AG04450 (cell line): ENCODE results near the gene COA8. TPM values are rescaled to one million over a fixed set of nuclear protein-coding genes. Genes with fewer than 3 reads are reported as not detected.

ENCODE experiments used
- CTCF ChIA-PET: fragments of 300-600, 350-600 bp; formaldehyde crosslinking; extraction: SDS; loops from one replicate; lab custom pipeline; 2022; ENCODE audit warnings: antibody characterized with exemption, inconsistent platforms; lab: Charles Lee
- POLR2A ChIA-PET: fragments of 350-600 bp; formaldehyde crosslinking; extraction: SDS; loops from one replicate; lab custom pipeline; 2021; ENCODE audit warnings: antibody characterized with exemption, inconsistent platforms; lab: Yijun Ruan, JAX
- DNase-seq: peaks from one replicate; pipeline ENCODE4 v3.0.0-alpha.2; 2011; ENCODE audit warnings: low read depth, low spot score
- H3K27ac ChIP-seq: one replicate; pipeline ENCODE4 v1.5.1; 2012; ENCODE audit warnings: low read depth, low read length, control low read depth
- H3K27me3 ChIP-seq: one replicate; pipeline ENCODE4 v1.6.0; 2012; ENCODE audit warnings: low read length; ENCODE audit not compliant: control insufficient read depth, insufficient read depth
- H3K4me3 ChIP-seq: 2 replicates; pipeline ENCODE4 v1.5.1; 2011; ENCODE audit warnings: mild to moderate bottlenecking, low read depth, low read length, control low read depth
- H3K9me3 ChIP-seq: 2 replicates; pipeline ENCODE4 v1.5.1; 2012; ENCODE audit warnings: low read length; ENCODE audit not compliant: control insufficient read depth, insufficient read depth
- polyA plus RNA-seq: library from polyadenylated mRNA; depleted of rRNA; stranded (reverse); fragments of >200 nt; gene quantifications from 2 replicates; pipeline ENCODE4 v1.2.3, GENCODE V29; 2011
- TF ChIP-seq, protein P1 (sequence below): IDR thresholded peaks from 2 replicates; pipeline ENCODE4 v1.5.1; 2011; ENCODE audit warnings: low read depth, low read length, control low read depth, inconsistent platforms

Gene COA8
- polyA plus RNA-seq, 1 experiment, result 29.8 TPM

DNA sequence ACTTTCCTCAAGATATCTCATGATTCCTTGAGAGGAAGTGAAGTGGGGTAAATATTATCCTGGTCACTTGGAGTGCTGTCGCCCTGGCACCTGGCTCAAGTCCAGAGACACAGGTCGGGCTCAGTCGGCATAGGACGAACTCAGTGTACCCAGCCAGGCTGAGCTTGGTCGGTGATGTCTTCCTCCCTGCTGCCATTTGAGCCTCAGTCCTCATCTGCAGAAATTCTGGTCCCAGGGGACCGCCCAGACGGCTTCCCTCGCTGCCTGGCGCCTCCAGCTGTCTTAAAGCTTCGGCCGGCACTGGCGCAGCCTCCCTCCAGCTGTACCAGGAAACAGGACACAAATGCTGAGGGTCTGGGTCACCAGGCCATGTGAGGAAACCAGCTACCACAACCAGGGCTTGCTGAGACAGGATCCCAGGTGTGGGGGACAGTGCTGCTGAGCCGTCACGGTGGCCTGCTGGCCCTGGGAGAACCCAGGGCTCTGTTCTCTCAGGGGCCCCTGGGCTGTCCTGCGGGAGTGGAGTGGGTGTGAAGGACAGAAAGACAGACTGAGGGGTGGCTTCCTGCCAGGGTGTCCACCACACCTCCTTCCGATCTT is 61.2 kb downstream of the COA8 start:
- Histone ChIP-seq H3K9me3 (no peaks in the 10 kb centered on the region; the same call in 1 of the 2 replicates), H3K27ac (no peak overlapping the region), H3K4me3 (no peak overlapping the region), H3K27me3 (no peaks in the 10 kb centered on the region)
- TF ChIP-seq, protein P1, sequence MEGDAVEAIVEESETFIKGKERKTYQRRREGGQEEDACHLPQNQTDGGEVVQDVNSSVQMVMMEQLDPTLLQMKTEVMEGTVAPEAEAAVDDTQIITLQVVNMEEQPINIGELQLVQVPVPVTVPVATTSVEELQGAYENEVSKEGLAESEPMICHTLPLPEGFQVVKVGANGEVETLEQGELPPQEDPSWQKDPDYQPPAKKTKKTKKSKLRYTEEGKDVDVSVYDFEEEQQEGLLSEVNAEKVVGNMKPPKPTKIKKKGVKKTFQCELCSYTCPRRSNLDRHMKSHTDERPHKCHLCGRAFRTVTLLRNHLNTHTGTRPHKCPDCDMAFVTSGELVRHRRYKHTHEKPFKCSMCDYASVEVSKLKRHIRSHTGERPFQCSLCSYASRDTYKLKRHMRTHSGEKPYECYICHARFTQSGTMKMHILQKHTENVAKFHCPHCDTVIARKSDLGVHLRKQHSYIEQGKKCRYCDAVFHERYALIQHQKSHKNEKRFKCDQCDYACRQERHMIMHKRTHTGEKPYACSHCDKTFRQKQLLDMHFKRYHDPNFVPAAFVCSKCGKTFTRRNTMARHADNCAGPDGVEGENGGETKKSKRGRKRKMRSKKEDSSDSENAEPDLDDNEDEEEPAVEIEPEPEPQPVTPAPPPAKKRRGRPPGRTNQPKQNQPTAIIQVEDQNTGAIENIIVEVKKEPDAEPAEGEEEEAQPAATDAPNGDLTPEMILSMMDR, result no peak
- DNase-seq, result no peak
- ChIA-PET POLR2A (no interaction called here), CTCF (no interaction called here)

- H3K27me3 ChIP-seq, result no peaks in the 10 kb centered on the region
- peaks cover 3% of the 10 kb centered on the region; the same call in 1 of the 2 replicates for H3K9me3 ChIP-seq
- H3K4me3 ChIP-seq, result no peak overlapping the region
- no peak for DNase-seq
- no peak overlapping the region for H3K27ac ChIP-seq
- TF ChIP-seq, protein P1, result no peak
- CTCF ChIA-PET, result no interaction called here
- POLR2A ChIA-PET, result interaction anchor here (0.7 kb wide), 1 partner anchor 295 kb away, joined by 4 read pairs; no protein-coding TSS in a partner anchor
Measured at GRCh38 chr14:103624860-103625259, 62.1 kb downstream of the COA8 start.

- TF ChIP-seq, protein P1, result no peak
- ChIA-PET CTCF (no interaction called here), POLR2A (interaction anchor here (0.7 kb wide), 1 partner anchor 296 kb away, joined by 4 read pairs; no protein-coding TSS in a partner anchor)
- H3K4me3 ChIP-seq, result no peak overlapping the region
- H3K27ac ChIP-seq, result no peak overlapping the region
- H3K9me3 ChIP-seq, result peaks cover 3% of the 10 kb centered on the region; the same call in 1 of the 2 replicates
- DNase-seq, result no peak
- no peaks in the 10 kb centered on the region for H3K27me3 ChIP-seq
Measured at GRCh38 chr14:103625356-103626095, 62.8 kb downstream of the COA8 start.

DNA sequence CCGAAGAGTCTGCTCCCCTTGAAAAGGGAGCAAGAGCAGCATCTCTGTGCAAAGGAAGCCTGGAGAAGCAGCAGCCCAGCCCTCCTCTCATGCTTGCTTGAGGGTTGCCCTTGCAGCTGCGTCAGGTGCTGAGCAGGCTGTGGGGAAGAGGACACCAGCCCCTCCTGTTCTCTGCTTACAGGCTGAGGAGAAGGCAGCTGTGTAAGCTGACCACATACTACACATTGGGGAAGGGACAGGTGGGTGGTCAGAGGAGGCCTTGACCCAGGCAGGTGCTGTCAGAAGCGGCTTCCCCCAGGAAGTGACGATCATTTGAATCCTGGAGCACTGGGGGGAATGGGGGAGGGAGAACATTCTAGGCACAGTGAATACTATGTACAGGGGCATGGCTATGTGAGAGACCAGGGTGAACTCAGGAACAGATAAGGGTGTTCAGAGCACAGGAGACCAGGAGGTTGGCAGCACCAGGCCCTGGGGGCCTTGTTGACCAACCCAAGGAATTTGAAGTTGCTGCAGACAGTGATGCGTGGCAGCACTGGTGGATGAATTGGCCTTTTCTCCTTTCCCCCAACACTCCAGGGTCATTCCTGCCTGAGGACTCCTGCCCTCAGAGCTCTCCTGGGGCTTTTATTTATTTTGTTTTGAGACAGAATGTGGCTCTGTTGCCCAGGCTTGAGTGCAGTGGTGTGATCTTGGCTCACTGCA is 63.5 kb downstream of the COA8 start:
- DNase-seq, result no peak
- TF ChIP-seq, protein P1, result no peak
- no peak overlapping the region for H3K27ac ChIP-seq
- no peak overlapping the region for H3K4me3 ChIP-seq
- ChIA-PET CTCF (no interaction called here), POLR2A (no interaction called here)
- H3K9me3 ChIP-seq, result peaks cover 3% of the 10 kb centered on the region; the same call in 1 of the 2 replicates
- H3K27me3 ChIP-seq, result no peaks in the 10 kb centered on the region
